Measurements from ENCODE around the gene TSGA10.

TSGA10 gene

GRCh38 chr2:99171377-99172140 is 16.8 kb upstream of the TSGA10 start:
- no peak for TF ChIP-seq GATA2 (IDR thresholded peaks at IDR 0.05; ENCODE audit: low read depth, low read length)
- TF ChIP-seq GATA3 (IDR thresholded peaks at IDR 0.05; ENCODE audit: low read depth, low read length), result no peak

- TF ChIP-seq GATA3 (IDR thresholded peaks at IDR 0.05; ENCODE audit: low read depth, low read length) (no peak), GATA2 (IDR thresholded peaks at IDR 0.05; ENCODE audit: low read depth, low read length) (no peak)
Measured at GRCh38 chr2:99169534-99169933, 14.8 kb upstream of the TSGA10 start.

- TF ChIP-seq GATA3 (IDR thresholded peaks at IDR 0.05; ENCODE audit: low read depth, low read length) (no peak), GATA2 (IDR thresholded peaks at IDR 0.05; ENCODE audit: low read depth, low read length) (no peak)
Measured at GRCh38 chr2:99166218-99166617, 11.5 kb upstream of the TSGA10 start.

GRCh38 chr2:99159594-99159993 is 4.9 kb upstream of the TSGA10 start:
- TF ChIP-seq GATA3 (IDR thresholded peaks at IDR 0.05; ENCODE audit: low read depth, low read length) (no peak), GATA2 (IDR thresholded peaks at IDR 0.05; ENCODE audit: low read depth, low read length) (no peak)

GRCh38 chr2:99158599-99158998 is 3.9 kb upstream of the TSGA10 start:
- TF ChIP-seq GATA3 (IDR thresholded peaks at IDR 0.05; ENCODE audit: low read depth, low read length) (no peak), GATA2 (IDR thresholded peaks at IDR 0.05; ENCODE audit: low read depth, low read length) (no peak)

- TF ChIP-seq GATA3 (IDR thresholded peaks at IDR 0.05; ENCODE audit: low read depth, low read length) (no peak), GATA2 (IDR thresholded peaks at IDR 0.05; ENCODE audit: low read depth, low read length) (no peak)
Measured at GRCh38 chr2:99156891-99157290, 2.1 kb upstream of the TSGA10 start.

- TF ChIP-seq GATA2 (IDR thresholded peaks at IDR 0.05; ENCODE audit: low read depth, low read length) (no peak), GATA3 (IDR thresholded peaks at IDR 0.05; ENCODE audit: low read depth, low read length) (no peak)
Measured at GRCh38 chr2:99153921-99154604, 679 bp downstream of the TSGA10 start.

- TF ChIP-seq GATA2 (IDR thresholded peaks at IDR 0.05; ENCODE audit: low read depth, low read length) (no peak), GATA3 (IDR thresholded peaks at IDR 0.05; ENCODE audit: low read depth, low read length) (no peak)
Measured at GRCh38 chr2:99152199-99152895, 2.4 kb downstream of the TSGA10 start.

GRCh38 chr2:99150706-99151105 is 4.0 kb downstream of the TSGA10 start:
- TF ChIP-seq GATA3 (IDR thresholded peaks at IDR 0.05; ENCODE audit: low read depth, low read length) (no peak), GATA2 (IDR thresholded peaks at IDR 0.05; ENCODE audit: low read depth, low read length) (no peak)

- TF ChIP-seq GATA3 (IDR thresholded peaks at IDR 0.05; ENCODE audit: low read depth, low read length) (no peak), GATA2 (IDR thresholded peaks at IDR 0.05; ENCODE audit: low read depth, low read length) (no peak; the same call in 1 of the 2 replicates)
Measured at GRCh38 chr2:99141110-99142108, 13.3 kb downstream of the TSGA10 start, which contains the start of gene C2orf15. C2orf15 (plus strand) TSS chr2:99141707; CDS start chr2:99150559, 8,852 bp downstream.

- TF ChIP-seq GATA2 (IDR thresholded peaks at IDR 0.05; ENCODE audit: low read depth, low read length) (no peak), GATA3 (IDR thresholded peaks at IDR 0.05; ENCODE audit: low read depth, low read length) (no peak)
Measured at GRCh38 chr2:99140860-99141109, 14.0 kb downstream of the TSGA10 start.

GRCh38 chr2:99140056-99140859 is 14.5 kb downstream of the TSGA10 start:
- no peak for TF ChIP-seq GATA3 (IDR thresholded peaks at IDR 0.05; ENCODE audit: low read depth, low read length)
- no peak for TF ChIP-seq GATA2 (IDR thresholded peaks at IDR 0.05; ENCODE audit: low read depth, low read length)

GRCh38 chr2:99139003-99139402 is 15.7 kb downstream of the TSGA10 start:
- TF ChIP-seq GATA2 (IDR thresholded peaks at IDR 0.05; ENCODE audit: low read depth, low read length) (no peak), GATA3 (IDR thresholded peaks at IDR 0.05; ENCODE audit: low read depth, low read length) (no peak)

Data from SH-SY5Y (cell line).